HG02870 (cell line): ENCODE measurements around the gene HBA1.
"Not testable (repeated sequence)": the region's sequence is repeated elsewhere in the genome, so short reads cannot be mapped to it uniquely, and the experiment has no call there.

Experiments used
- ATAC-seq: cut with Tn5 transposase; IDR thresholded peaks from one replicate; pipeline ENCODE4 v1.9.1; 2021; ENCODE audit warnings: mild to moderate bottlenecking, moderate library complexity; ENCODE audit not compliant: unreplicated experiment

The HBA1 gene

DNA sequence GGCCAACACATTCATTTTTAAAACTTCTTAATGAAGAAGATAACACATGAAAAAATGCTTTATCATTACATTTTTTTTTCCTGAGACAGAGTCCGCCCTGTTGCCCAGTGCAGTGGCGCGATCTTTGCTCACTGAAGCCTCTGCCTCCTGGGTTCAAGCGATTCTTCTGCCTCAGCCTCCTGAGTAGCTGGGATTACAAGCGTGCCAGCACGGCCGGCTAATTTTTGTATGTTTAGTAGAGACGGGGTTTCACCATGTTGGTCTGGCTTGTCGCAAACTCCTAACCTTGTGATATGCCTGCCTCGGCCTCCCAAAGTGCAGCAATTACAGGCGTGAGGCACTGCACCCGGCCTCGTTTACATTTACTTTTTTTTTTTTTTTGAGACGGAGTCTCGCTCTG lies 17.0 kb downstream of the HBA1 start:
- ATAC-seq = no peak

DNA sequence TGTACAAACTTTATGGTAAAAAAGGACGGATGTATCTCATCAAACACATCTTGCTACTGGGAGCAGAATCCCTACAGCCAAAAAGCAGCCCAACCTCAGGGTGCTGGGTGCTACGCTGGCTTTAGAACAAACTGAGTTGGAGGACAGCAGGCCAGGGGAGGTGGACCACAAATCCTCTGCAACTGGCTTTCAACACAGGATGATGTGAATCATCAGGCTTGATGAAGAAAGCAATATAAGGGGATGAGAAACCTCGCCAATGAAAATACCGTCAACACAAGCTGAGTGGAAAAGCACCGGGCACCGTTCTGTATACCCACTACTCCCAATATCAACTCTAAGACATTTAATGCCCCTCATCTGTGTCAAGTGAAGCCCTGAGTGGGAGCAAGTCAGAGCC lies 18.0 kb downstream of the HBA1 start:
- no peak for ATAC-seq

DNA sequence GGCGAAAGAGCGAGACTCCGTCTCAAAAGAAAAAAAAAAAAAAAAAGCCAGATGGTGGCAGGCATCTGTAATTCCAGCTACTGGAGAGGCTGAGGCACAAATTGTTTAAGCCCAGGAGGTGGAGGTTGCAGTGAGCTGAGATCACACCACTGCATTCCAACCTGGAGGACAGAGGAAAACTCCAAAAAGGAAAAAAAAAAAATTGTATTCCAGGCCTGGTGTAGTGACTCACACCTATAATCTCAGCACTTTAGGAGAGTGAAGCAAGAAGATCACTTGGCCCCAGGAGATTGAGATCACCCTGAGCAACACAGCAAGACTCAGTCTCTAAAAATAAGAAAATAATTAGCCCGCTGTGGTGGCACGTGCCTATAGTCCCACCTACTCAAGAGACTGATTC lies 23.9 kb downstream of the HBA1 start:
- ATAC-seq = no peak

DNA sequence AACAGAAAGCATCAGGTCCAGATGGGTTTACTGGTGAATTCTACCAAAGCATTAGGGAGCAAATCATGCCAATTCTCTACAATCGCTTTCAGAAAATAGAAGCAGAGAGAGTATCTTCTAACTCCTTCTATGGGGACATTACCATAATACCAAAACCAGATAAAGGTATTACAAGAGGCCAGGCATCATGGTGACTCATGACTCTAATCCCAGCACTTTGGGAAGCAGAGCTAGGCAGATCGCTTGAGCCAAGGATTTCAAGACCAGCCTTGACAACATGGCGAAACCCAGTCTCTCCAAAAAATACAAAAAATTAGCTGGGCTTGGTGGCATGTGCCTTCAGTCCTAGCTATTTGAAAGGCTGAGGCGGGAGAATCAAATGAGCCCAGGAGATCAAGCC lies 26.8 kb downstream of the HBA1 start:
- ATAC-seq = no peak

DNA sequence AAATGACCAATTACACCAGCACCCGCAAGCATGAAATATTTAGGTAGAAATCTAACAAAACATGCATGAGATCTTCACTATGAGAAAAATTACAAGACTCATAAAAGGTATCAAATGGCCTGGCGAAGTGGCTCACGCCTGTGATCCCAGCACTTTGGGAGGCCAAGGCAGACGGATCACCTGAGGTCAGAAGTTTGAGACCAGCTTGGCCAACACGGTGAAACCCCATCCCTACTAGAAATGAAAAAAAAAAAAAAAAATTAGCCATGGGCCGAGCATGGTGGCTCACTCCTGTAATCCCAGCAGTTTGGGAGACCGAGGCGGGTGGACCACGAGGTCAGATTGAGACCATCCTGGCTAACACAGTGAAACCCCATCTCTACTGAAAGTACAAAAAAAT lies 27.6 kb downstream of the HBA1 start:
- not testable (repeated sequence) for ATAC-seq

DNA sequence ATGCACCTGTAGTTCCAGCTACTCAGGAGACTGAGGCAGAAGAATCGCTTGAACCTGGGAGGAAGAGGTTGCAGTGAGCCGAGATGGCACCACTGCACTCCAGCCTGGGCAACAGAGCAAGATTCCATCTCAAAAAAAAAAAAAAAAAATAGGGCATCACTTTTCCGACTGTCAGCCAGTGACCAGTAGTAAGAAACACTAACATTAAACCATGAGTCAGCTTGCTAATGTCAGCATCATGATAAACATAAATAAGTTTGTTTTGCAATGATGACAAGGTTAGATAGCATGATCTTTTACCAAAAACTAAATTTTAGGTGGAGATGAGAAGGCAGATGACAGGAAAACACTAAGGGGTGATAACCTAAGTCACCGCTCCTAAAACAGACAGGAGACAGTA lies 32.9 kb downstream of the HBA1 start:
- not testable (repeated sequence) for ATAC-seq

DNA sequence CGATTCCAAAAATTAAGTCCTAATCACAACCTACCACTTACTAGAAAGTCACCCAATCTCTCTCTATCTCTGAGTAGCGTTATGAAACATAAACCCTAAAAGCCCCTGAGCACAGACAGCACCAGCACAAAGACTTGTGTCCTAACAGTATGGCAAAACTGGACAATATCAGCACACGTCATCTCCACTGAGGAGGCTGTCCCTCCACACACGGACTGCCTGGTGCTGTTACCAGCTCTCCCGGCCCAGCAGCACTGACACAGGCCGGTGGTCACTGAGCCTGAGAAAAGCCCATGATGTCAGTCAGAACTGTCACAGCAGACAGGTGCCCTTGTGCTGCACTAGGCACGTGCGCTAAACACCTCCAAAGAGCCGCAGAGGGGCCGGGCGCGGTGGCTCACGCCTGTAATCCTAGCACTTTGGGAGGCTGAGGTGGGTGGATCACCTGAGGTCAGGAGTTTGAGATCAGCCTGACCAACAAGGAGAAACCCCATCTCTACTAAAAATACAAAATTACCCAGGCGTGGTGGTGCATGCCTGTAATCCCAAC lies 35.2 kb downstream of the HBA1 start:
- ATAC-seq = not testable (repeated sequence)

DNA sequence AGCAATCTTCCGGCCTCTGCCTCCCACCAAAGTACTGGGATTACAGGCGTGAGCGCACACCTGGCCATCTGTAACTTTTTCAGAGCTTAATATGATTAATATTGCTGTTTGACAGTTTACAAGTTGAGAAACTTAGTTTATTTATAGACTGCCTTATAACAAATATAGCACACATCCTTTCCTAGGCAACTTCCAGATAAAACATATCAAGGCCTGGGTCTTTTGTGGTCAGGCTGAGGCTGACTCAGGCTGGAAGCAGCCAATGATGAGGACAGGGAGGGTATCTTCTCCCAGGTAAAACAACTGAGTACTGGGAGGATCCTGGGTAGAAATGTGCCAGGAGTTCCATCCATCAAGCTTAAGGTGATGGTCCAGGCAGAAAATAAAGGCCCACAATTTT lies 36.5 kb downstream of the HBA1 start:
- no peak for ATAC-seq

DNA sequence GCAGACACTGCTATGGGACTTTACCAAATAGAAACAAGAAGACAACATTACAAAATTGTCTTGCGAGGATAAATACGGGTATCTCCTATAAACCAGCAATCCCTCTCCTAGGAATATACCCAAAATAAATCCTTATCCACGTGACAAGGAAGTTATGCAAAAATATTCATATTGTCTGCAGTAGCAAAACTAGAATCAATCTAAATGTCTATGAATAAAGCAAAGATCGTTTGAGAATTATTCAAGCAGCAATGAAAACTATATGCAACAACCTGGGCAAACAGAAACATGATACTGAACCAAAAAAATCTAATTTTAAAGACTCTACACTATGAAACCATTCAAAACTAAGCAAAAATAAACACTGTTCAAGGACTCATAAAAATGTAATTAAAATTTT lies 43.5 kb downstream of the HBA1 start:
- no peak for ATAC-seq
